NOMO-1 treated with DMSO at 0.1 percent for 48 hours (cell line): ENCODE results near the gene POP7.
A peak's percentile ranks its signal among the peaks of the same experiment; 100 is the strongest.
"Not testable (repeated sequence)": the region's sequence is repeated elsewhere in the genome, so short reads cannot be mapped to it uniquely, and the experiment has no call there.

Experiments
- DNase-seq: peaks from one replicate; lab custom pipeline; 2025; ENCODE audit not compliant: unreplicated experiment; lab: John Stamatoyannopoulos, UW

Gene POP7

GRCh38 chr7:100705753-100706671 lies at the start of gene POP7:
Gene POP7 (plus strand): TSS chr7:100706121. CDS start chr7:100706831, 710 bp downstream.
- peak; percentile 99 for DNase-seq

GRCh38 chr7:100662194-100662776 lies 43.6 kb upstream of the POP7 start:
- DNase-seq, result not testable (repeated sequence)

GRCh38 chr7:100665168-100665726 lies 40.7 kb upstream of the POP7 start:
- DNase-seq, result no peak

GRCh38 chr7:100667331-100668068 lies 38.4 kb upstream of the POP7 start:
- DNase-seq, result no peak

- DNase-seq, result no peak
Measured at GRCh38 chr7:100668069-100668449, 37.9 kb upstream of the POP7 start.

- not testable (repeated sequence) for DNase-seq
Measured at GRCh38 chr7:100669106-100669505, 36.8 kb upstream of the POP7 start.

- peak; percentile 91 for DNase-seq
Measured at GRCh38 chr7:100670074-100670473, 35.8 kb upstream of the POP7 start.

GRCh38 chr7:100671353-100672327 lies 34.3 kb upstream of the POP7 start:
- no peak for DNase-seq

GRCh38 chr7:100673302-100673941 lies 32.5 kb upstream of the POP7 start, which contains the start of gene GNB2:
Gene GNB2 (plus strand): TSS chr7:100673740. CDS start chr7:100676266, 2,526 bp downstream.
- DNase-seq, result peak; percentile 99

GRCh38 chr7:100673942-100674410 lies 31.9 kb upstream of the POP7 start:
- peak; percentile 60 for DNase-seq

- no peak for DNase-seq
Measured at GRCh38 chr7:100674411-100675104, 31.4 kb upstream of the POP7 start.

- DNase-seq, result no peak
Measured at GRCh38 chr7:100675105-100675451, 30.8 kb upstream of the POP7 start.

GRCh38 chr7:100675581-100676350 lies 30.2 kb upstream of the POP7 start:
- peak; percentile 61 for DNase-seq

- no peak for DNase-seq
Measured at GRCh38 chr7:100676501-100677306, 29.2 kb upstream of the POP7 start.

- no peak for DNase-seq
Measured at GRCh38 chr7:100677308-100678267, 28.3 kb upstream of the POP7 start.

GRCh38 chr7:100678291-100678984 lies 27.5 kb upstream of the POP7 start:
- no peak for DNase-seq
